Central memory CD4-positive, alpha-beta T cell (primary cell): ENCODE data around the gene ZNF177.
"Not testable (repeated sequence)": the region's sequence is repeated elsewhere in the genome, so short reads cannot be mapped to it uniquely, and the experiment has no call there.

Source experiments
- DNase-seq: peaks from one replicate; pipeline ENCODE4 v3.0.0; 2022
- total RNA-seq, 3 experiments: gene quantifications; one replicate each; lab custom pipeline; 2026; lab: John Stamatoyannopoulos, UW

Gene ZNF177
- 0 to 0.05 (median 0) reads per million in 3 experiments for total RNA-seq

DNA sequence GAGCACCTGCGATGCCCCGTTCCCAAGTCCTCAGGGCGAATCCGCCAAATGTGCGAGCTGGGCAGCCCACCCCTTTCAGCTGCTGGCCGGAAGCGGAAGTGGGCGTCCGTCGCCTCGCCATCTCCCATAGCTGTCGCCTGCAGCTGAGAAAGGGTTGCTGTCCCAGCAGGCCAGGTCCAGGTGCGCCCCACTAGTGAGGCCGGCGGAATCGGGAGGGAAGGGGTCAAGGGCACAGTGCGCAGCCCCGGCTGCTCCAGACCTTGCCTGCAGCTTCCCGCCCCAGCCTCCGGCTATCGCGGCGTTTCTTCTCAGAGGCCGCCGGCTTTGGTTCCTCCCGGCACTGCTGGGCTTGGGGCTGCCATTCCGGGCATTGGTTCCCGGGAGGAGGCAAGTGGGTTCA, at the start of gene ZNF177:
ZNF177 (plus strand) TSS at position 109 of the 400 bp plus-strand sequence. CDS start 15,299 bp downstream, outside the sequence.
- DNase-seq = no peak

DNA sequence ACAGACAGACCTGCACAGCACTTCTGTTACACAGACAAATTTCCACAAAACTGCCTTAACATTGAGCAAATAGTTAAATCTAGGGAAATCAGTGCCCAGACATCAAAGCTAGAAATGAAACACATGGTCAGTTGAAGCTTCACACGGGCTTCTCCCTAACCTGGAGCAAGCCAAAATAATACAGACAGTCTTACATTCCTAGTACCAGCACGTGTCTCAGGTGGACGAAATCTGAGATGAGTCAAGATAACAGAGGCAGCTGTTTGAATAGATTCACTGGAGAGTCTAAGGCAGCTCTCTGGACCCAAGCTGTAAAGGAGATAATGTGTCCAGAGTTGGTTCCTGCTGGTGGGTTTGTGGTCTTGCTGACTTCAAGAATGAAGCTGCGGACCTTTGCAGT, 49.1 kb upstream of the ZNF177 start:
- DNase-seq = no peak

DNA sequence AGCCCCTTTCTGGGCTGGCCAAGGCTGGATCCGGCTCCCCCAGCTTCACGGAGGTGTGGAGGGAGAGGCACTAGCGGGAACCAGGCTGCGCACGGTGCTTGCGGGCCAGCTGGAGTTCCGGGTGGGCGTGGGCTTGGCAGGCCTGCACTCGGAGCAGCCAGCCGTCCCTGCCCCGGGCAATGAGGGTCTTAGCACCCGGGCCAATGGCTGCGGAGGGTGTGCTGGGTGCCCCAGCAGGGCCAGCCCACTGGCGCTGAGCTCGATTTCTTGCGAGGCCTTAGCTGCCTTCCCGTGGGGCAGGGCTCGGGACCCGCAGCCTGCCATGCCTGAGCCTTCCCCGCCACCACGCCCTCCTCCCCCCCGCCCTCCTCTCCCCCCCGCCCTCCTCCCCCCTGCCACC, 41.5 kb upstream of the ZNF177 start:
- no peak for DNase-seq

DNA sequence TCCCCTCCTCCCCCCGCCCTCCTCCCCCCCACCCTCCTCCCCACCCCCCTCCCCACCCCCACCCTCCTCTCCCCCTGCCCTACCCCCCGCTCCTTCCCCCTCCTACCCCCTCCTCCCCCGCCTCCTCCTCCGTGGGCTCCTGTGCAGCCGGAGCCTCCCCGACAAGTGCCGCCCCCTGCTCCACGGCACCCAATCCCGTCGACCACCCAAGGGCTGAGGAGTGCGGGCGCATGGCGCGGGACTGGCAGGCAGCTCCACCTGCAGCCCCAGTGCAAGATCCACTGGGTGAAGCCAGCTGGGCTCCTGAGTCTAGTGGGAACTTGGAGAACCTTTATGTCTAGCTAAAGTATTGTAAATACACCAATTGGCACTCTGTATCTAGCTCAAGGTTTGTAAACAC, 41.1 kb upstream of the ZNF177 start:
- DNase-seq = not testable (repeated sequence)

DNA sequence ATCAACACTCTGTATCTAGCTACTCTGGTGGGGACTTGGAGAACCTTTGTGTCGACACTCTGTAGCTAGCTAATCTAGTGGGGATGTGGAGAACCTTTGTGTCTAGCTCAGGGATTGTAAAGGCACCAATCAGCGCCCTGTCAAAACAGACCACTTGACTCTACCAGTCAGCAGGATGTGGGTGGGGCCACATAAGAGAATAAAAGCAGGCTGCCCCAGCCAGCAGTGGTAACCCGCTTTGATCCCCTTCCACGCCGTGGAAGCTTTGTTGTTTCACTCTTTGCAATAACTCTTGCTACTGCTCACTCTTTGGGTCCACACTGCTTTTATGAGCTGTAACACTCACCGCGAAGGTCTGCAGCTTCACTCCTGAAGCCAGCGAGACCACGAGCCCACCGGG, 40.6 kb upstream of the ZNF177 start:
- not testable (repeated sequence) for DNase-seq

DNA sequence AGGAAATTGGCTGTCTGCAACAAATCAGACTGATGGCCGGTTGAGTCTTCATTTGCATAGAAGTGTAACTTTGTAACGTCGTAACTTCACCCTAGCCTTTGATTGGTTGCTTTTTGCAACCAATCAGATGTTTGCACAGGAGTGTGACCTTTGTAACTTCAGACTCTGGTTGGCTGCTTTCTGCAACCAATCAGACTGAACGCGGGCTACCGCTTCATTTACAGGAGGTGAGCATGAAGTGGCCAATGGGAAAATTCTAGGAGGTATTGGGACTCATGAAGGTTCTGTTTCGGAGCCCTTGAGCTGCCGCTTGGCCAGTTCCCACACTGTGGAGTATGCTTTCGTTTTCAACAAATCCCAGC, 39.3 kb upstream of the ZNF177 start:
- no peak for DNase-seq

DNA sequence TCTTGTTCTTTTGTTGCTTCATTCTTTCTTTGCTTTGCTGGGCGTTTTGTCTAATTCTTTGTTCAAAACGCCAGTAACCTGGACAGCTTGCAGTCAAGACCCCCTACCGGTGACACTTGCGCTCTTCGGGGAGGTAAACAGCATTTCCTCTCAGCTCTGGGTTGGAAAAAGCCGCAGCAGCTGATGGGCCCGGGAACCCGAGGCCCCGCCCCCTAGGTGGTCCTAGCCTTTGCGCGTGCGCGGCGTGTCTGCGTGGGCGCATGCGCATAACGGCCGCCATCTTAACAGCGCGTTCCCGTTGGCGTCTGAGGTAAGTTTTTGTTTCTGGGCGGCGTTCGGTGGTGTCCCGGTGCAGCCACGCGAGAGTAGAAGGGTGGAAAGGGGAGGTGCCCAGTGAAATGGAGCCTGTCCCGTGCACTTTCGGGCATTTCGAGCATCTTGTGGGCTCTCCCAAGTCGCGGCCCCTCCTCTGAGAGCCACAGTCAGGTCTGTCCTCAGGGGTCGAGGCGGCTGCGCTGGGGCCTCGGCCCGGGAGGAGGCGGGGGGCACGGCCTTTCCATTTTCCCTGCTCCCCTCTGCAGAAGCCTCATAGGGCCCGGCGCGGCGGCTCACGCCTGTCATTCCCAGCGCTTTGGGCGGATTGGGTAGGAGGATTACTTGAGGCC, 38.8 kb upstream of the ZNF177 start, which contains the start of gene ZNF559:
ZNF559 (plus strand) TSS at position 261 of the 665 bp plus-strand sequence. CDS start 14,371 bp downstream, outside the sequence.
- peak; percentile 96 for DNase-seq

DNA sequence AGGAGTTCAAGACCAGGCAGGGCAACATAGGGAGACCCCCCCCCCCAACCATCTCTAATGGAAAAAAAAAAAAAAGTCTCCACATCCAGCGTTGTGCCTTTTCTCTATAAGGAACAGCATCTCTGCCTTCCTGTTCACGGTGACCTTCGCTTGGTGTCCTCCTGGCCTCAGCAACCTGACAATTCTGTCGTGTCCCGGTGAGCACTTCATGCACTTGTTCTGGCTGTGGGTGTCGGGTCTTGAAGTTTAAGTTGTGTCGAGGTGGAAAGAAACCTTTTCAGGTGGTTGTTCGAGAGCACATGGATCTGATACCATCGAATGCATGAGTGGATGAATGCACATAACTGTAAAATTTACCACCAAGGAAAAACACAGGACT, 38.2 kb upstream of the ZNF177 start:
- no peak for DNase-seq

DNA sequence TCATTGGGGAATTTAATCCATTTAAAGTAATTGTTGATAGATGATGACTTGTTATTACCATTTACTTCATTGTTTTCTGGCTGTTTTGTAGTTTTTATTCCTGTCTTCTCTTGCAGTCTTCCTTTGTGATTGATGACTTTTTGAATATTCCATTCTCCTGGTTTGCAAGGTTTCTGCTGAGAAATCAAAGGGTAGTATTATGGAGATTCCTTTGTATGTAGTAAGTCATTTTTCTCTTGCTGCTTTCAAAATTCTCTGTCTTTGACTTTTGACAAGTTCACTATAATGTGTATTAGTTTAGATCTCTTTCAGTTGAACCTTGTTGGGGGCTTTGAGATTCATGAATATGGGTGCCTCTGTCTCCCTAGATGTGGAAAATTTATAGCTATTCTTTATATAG, 32.8 kb upstream of the ZNF177 start:
- DNase-seq = no peak

DNA sequence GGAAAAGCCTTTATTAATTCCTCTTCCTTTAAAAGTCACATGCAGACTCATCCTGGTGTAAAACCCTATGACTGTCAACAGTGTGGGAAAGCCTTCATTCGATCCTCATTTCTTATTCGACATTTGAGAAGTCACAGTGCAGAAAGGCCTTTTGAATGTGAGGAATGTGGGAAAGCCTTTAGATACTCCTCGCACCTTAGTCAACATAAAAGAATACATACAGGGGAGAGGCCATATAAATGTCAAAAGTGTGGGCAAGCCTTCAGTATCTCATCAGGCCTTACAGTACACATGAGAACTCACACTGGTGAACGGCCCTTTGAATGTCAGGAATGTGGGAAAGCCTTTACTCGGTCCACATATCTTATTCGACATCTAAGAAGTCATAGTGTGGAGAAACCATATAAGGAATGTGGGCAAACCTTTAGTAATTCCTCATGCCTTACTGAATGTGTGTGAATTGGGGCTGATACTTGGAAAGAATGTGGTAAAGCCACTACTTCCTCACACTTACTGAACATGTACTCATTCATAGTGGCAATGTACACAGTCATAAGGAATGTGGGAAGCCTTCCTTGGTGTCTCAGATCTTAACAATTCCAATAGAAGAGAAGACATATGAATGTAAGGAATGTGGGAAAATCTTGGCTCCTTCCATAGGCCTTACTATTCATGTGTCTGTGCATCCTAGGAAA, 20.1 kb upstream of the ZNF177 start:
- no peak for DNase-seq

DNA sequence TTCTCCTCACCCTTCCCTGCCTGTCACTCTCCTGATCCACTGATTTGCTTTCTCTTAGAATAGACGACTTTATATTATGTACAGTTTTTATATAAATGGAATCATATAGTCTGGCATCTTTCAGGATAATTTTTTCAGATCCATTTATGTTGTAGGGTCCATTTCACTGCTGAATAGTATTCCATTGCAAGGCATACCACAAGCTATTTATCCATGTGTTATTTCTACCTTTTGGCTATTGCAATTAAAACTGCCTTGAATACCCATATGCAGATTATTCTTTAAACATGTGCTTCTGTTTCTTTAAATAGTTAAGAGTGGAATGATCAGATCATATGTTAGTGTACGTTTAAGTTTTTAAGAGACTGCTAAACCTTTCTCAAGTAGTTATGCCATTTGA, 17.8 kb upstream of the ZNF177 start:
- no peak for DNase-seq

DNA sequence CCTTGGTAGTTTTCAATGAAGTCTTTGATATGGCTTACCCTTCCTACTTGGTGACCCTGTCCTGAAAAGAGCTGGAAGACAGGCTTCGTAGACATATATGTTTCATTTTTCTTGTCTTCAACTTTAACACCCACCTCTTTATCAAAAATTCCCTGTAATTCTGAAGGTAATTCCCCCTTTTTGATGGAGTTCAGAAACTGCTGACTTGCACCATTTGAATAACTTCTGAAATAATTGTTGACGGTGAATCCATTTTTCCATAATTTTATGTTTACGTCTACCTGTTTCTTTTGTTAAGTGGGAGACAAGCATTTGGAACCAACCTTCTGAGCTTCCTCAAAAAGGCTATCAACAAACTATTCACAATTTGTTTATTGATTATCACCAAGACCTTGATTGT, 14.6 kb upstream of the ZNF177 start:
- DNase-seq = no peak

DNA sequence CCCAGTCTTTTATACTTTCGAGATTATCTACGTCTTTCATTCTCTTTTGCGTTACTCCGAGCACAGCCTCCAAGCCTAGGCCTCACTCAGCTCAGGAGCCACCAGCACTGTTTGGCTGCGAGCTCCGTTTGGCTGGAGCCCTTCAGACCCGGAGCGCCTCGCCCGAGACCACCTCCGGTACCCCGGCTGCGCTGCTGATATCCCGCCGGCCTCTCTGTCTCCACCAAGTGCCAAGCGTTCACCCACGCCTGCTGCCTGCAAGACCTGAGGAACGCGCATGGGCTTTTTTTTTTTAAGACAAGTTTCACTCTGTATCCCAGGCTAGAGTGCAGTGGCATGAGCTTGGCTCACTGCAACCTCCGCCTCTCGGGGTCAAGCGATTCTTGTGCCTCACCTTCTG, 14.1 kb upstream of the ZNF177 start:
- DNase-seq = no peak

DNA sequence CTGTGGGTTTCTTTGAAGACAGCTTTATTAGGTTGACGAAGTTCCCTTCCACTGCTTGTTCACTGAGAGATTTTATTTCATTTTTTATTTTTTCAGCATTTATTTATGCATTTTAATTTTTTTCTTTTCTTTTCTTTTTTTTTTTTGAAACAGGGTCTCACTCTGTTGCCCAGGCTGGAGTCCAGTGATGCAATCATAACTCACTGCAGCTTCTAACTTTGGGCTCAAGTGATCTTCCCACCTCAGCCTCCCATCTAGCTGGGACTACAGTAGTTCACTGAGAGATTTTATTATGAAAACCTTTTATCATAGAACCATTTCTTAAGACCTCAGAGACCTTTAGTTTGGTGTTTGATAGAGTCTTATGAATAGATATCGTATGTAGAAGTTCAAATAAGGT, 10.3 kb upstream of the ZNF177 start:
- DNase-seq = no peak

DNA sequence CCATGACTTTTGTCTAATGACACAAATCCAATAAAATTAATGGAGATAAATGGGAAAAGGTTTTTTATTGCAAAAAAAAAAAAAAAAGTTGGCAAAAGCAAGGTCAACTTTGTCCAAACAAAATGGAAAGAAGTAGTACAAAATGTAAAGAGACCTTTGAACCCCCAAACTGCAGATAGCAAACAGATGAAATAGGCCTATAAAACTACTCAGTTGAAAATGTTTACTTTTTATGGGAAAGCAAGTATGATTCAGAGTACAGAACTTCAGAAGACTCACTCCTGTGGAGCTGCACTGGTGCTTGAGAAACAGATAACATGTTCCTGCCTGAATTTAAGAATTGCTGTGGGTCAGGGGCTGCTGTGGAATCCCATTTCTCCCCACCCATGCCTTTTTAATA, 9.8 kb upstream of the ZNF177 start:
- DNase-seq = no peak

DNA sequence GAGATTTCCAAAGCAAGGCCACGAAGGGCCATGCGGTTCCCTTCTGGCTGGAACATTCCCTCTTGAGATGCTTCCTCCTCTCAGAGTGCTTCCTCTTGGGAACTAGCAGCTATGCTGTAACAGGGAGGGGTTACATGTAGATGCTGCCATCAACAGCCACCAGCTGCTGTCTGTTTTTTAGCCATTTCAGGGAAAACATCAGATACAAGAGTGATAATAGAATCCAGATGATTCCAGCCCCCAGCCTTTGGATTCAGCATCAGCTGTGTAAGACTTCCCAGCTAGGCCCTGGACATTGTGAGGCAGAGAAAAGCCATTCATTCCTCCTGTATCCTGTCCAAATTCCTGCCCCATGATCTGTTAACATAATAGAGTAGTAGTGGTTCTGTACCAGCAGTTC, 8.2 kb upstream of the ZNF177 start:
- DNase-seq = no peak

DNA sequence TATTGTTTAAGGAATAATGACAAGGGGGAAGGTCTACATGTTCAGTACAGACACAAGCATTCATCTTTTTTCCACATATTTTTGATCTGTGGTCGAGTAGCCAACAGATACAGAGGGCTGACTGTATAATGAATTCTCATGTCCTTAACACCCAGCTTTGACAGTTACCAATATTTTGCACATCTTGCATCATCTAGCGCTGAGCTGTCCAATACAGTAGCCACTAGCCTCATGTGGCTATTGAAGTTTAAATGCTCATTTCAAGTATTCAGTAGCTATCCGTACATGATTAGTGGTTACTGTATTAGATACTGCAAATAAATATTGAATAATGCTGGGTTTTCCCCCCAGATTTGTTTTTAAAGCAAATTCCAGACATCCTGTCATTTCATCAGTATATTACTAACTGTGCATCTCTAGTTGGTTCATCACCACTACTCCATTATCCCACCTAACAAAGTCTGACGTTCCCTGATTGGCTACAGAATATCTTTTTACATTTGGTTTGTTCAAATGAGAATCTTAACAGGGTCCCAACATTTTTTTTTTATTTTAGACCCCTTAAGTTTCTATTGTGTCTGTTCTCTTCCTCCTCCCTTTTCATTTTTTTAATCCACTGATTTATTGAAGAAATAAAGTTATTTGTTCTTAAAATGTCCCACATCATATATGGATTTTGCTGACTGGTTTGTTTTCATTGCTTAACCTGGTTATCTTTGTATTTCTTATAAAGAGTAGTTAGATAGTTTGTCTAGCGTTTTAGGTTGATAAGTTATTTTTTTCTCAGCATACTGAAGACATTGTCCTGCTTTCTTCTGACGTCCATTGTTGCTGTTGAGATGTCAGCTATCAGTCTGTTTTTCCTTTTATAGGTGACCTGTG, 8.2 kb downstream of the ZNF177 start:
- no peak for DNase-seq

DNA sequence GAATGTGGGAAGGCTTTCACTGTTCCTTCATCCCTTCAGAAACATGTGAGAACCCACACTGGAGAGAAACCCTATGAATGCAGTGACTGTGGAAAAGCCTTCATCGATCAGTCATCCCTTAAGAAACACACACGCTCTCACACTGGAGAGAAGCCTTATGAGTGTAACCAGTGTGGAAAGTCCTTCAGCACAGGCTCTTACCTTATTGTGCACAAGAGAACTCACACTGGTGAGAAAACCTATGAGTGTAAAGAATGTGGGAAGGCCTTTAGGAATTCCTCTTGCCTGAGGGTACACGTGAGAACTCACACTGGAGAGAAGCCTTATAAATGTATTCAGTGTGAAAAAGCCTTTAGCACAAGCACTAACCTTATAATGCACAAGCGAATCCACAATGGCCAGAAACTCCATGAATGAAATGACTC, 18.6 kb downstream of the ZNF177 start:
- DNase-seq = no peak

DNA sequence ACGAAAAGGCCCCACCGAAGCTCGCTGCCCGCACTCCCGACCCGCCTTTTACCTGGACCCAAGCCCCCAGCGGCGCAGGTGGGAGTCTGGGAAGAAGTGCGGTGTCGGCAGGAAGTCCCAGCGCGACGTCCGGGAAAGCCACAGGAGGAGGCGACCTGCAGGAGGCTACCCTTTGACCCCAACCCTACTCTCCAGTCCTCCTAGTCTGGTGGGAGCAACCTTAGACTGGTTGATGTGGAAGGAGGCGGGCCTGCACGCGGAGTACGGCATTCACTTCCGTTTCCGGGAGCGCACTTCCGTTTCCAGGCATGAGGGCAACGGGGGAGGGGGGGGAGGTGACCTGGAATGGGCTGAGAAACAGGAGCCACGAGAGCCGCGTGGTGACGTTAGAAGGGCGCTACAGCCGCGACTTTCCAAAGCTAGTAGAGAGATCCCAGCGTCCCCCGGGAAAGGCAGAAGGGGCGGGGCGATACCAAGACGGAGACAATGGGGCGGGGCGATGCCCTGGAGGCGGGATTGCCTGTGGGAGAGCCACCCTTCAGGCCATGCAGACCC, 44.1 kb downstream of the ZNF177 start:
- peak; percentile 33 for DNase-seq

DNA sequence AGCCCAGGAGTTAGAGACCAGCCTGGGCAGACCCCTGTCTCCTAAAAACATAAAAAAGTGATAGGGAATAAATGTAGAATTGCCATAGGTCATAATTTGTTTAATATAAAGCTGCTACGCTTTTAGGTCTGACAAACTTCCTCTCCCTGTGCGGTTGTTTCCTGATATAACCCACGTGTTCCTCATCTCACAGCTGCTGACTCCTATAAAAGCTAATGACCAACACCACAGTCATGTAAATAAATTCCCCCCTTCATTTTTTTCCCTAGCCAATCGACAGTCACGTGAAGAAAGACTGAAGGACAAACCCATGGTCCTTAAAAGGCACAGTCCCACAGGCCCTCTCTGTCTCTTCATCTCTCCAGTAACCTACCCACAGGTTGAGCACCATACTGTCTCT, 45.0 kb downstream of the ZNF177 start:
- DNase-seq = no peak

DNA sequence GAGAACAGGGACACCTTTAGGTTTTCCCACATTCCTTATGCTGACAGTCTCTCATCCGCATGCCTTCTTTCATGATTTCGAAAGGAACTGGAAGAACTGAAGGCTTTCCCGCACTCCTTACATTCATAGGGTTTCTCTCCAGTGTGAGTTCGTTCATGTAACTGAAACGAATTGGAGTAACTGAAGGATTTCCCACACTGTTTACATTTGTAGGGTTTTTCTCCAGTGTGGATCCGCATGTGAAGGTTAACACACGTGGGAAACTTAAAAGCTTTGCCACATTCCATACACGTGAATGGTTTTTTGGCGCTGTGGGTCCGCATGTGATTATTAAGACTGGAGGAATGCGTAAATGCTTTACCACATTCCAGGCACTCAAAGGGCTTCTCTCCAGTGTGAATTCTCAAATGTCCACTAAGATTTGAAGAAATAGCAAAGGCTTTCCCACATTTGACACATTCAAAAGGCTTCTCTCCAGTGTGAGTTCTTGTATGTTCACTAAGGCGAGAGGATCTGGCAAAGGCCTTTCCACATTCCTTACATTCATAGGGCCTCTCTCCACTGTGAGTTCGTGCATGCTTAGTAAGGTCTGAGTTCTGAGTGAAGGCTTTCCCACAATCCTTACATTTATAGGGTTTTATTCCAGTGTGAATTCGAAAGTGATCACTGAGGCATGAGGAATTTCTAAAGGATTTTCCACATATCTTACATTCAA, 50.6 kb downstream of the ZNF177 start:
- no peak for DNase-seq

DNA sequence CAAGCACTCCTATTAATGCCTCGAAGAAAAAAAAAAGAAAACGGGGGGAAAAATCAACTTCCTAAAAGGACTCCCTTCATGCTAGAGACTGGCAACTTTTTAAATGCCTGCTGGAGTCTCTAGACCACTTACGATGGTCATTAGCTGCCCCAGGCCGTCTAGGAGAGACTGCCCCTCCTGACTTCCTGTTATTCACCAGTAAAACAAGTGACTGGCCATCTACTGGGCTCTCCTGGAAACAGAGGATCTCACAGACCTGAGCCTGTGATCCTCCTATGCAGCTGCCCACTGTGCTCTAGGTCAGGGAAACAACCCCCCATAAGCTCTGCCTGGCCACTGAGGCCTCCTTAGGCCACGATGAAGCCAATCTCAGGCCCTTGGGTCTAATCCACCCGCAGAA, 65.1 kb downstream of the ZNF177 start:
- no peak for DNase-seq

DNA sequence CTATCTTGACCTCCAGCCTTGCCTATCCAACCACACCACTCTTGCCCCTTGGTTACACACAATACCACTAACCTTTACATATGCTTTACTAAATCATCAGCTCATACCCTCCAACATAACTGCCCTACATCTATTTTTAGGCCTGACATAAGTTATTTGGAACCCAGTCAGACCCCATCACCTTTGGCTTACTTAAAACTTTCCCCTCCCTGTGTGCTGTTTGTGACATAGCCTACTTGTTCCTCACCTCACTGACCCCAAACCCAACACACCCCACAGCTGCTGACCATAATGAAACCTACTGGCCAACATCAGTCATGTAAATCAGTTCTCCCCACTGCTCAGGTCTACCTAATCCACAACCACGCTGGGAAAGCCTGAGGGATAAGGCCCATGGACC, 67.6 kb downstream of the ZNF177 start:
- DNase-seq = no peak
